GM23338 (cell line): ENCODE results near the gene TRIP4. TPM values are rescaled to one million over a fixed set of nuclear protein-coding genes. Genes with fewer than 3 reads are reported as not detected.

Experiments
- ATAC-seq: fragments of 200-7000 bp; cut with Tn5 transposase; 3 replicates; pipeline ENCODE4 v1.9.1; 2020
- DNase-seq: peaks from one replicate; pipeline ENCODE4 v3.0.0-alpha.2; 2015; ENCODE audit warnings: low spot score
- H2AFZ ChIP-seq: fragments of 200-600 bp; sonication (generic); 2 replicates; pipeline ENCODE4 v1.8.0; 2016; ENCODE audit warnings: antibody characterized with exemption, mild to moderate bottlenecking, moderate library complexity
- H3F3A ChIP-seq: fragments of 200-600 bp; sonication (generic); replicated peaks from 2 replicates; pipeline ENCODE4 v1.8.0; 2017; ENCODE audit warnings: antibody characterized with exemption, mixed run types, low read depth
- H3K27ac ChIP-seq: fragments of 200-600 bp; sonication (generic); 2 replicates; pipeline ENCODE4 v1.6.1; 2016; ENCODE audit warnings: low read depth
- H3K27me3 ChIP-seq: fragments of 200-600 bp; sonication (generic); 2 replicates; pipeline ENCODE4 v1.8.0; 2016; ENCODE audit warnings: mild to moderate bottlenecking, mixed run types, moderate library complexity; ENCODE audit not compliant: insufficient read depth
- H3K36me3 ChIP-seq: fragments of 200-600 bp; sonication (generic); 2 replicates; pipeline ENCODE4 v1.8.0; 2016; ENCODE audit warnings: mild to moderate bottlenecking; ENCODE audit not compliant: insufficient read depth
- H3K4me1 ChIP-seq: fragments of 200-600 bp; sonication (generic); 2 replicates; pipeline ENCODE4 v1.8.0; 2016; ENCODE audit warnings: mild to moderate bottlenecking, moderate library complexity; ENCODE audit not compliant: insufficient read depth
- H3K4me2 ChIP-seq: fragments of 200-600 bp; sonication (generic); 2 replicates; pipeline ENCODE4 v1.7.1; 2017; ENCODE audit warnings: mixed run types
- H3K4me3 ChIP-seq: fragments of 200-600 bp; sonication (generic); 2 replicates; pipeline ENCODE4 v1.6.1; 2016; ENCODE audit warnings: mixed run types
- H3K79me2 ChIP-seq: fragments of 200-600 bp; sonication (generic); replicated peaks from 2 replicates; pipeline ENCODE4 v1.8.0; 2017; ENCODE audit warnings: mild to moderate bottlenecking; ENCODE audit not compliant: insufficient read depth
- H3K9me2 ChIP-seq: fragments of 200-600 bp; sonication (generic); 2 replicates; pipeline ENCODE4 v1.8.0; 2017; ENCODE audit not compliant: insufficient read depth
- H4K20me1 ChIP-seq: fragments of 200-600 bp; sonication (generic); replicated peaks from 2 replicates; pipeline ENCODE4 v1.8.0; 2017; ENCODE audit warnings: mild to moderate bottlenecking; ENCODE audit not compliant: insufficient read depth
- H3K27ac Mint-ChIP-seq: 2 replicates; pipeline ENCODE4 v1.8.0; 2020; ENCODE audit warnings: inconsistent platforms, mild to moderate bottlenecking, moderate library complexity, mixed read lengths
- H3K27me3 Mint-ChIP-seq: 3 replicates; pipeline ENCODE4 v1.8.0; 2022; ENCODE audit warnings: low read depth, mild to moderate bottlenecking, moderate library complexity, mixed read lengths, inconsistent platforms; ENCODE audit not compliant: insufficient read depth, poor library complexity
- H3K36me3 Mint-ChIP-seq: 3 replicates; pipeline ENCODE4 v1.8.0; 2021; ENCODE audit warnings: low read depth, mild to moderate bottlenecking, inconsistent platforms, moderate library complexity, mixed read lengths
- H3K4me1 Mint-ChIP-seq: 3 replicates; pipeline ENCODE4 v1.8.0; 2020; ENCODE audit warnings: mild to moderate bottlenecking, inconsistent platforms, mixed read lengths
- H3K4me3 Mint-ChIP-seq: 3 replicates; pipeline ENCODE4 v1.8.0; 2021; ENCODE audit warnings: moderate library complexity, mild to moderate bottlenecking, inconsistent platforms, mixed read lengths
- H3K9me3 Mint-ChIP-seq: 3 replicates; pipeline ENCODE4 v1.8.0; 2020; ENCODE audit warnings: moderate library complexity, mild to moderate bottlenecking, inconsistent platforms, mixed read lengths
- CREB1 ChIP-seq: fragments of 250-450 bp; sonication (Bioruptor Pico); IDR thresholded peaks from 2 replicates; pipeline ENCODE4 v1.5.0; 2020; ENCODE audit warnings: low read depth, mild to moderate bottlenecking, moderate library complexity
- EZH2 ChIP-seq: fragments of 200-600 bp; sonication (generic); IDR thresholded peaks from one replicate; pipeline ENCODE4 v1.8.0; 2017; ENCODE audit warnings: antibody characterized with exemption, mild to moderate bottlenecking, low read depth; ENCODE audit not compliant: unreplicated experiment
- EZH2phosphoT487 ChIP-seq: fragments of 200-600 bp; sonication (generic); IDR thresholded peaks from one replicate; pipeline ENCODE4 v1.8.1; 2018; ENCODE audit warnings: antibody characterized with exemption; ENCODE audit not compliant: unreplicated experiment
- JUNB ChIP-seq: IDR thresholded peaks from one replicate; pipeline ENCODE4 v1.6.1; 2016; ENCODE audit warnings: antibody characterized with exemption; ENCODE audit not compliant: unreplicated experiment
- POLR2AphosphoS5 ChIP-seq: IDR thresholded peaks from 2 replicates; pipeline ENCODE4 v1.6.1; 2016; ENCODE audit warnings: antibody characterized with exemption, low read depth
- STAT1 ChIP-seq: IDR thresholded peaks from one replicate; pipeline ENCODE4 v1.6.1; 2016; ENCODE audit warnings: antibody characterized with exemption; ENCODE audit not compliant: unreplicated experiment
- ZNF114 ChIP-seq: fragments of 250-450 bp; sonication (Bioruptor Pico); IDR thresholded peaks from 2 replicates; pipeline ENCODE4 v1.5.0; 2020; ENCODE audit warnings: mild to moderate bottlenecking, moderate library complexity
- ZNF331 ChIP-seq: fragments of 250-450 bp; sonication (Bioruptor Pico); IDR thresholded peaks from 2 replicates; pipeline ENCODE4 v1.5.0; 2020; ENCODE audit warnings: low read depth, mild to moderate bottlenecking, moderate library complexity
- polyA plus RNA-seq: library from polyadenylated mRNA; unstranded; fragments of >200 nt; fragmentation: Nextera tagmentation; extraction: Ambion mirVana; gene quantifications from 2 replicates; pipeline ENCODE4 v1.2.1, GENCODE V29; 2016
- total RNA-seq: library from RNA; depleted of rRNA; stranded (reverse); fragments of >200 nt; shearing (Covaris generic); gene quantifications from 2 replicates; pipeline ENCODE4 v1.2.3, GENCODE V29; 2014
- TF ChIP-seq, protein P1 (sequence below): IDR thresholded peaks from one replicate; pipeline ENCODE4 v1.6.1; 2018; ENCODE audit warnings: antibody characterized with exemption; ENCODE audit not compliant: unreplicated experiment
- TF ChIP-seq, protein P2 (sequence below): IDR thresholded peaks from 2 replicates; pipeline ENCODE4 v1.6.1; 2016; ENCODE audit warnings: antibody characterized with exemption
- TF ChIP-seq, protein P3 (sequence below): fragments of 250-450 bp; sonication (Bioruptor Pico); IDR thresholded peaks from 2 replicates; pipeline ENCODE4 v1.5.0; 2020; ENCODE audit warnings: mild to moderate bottlenecking, moderate library complexity
- TF ChIP-seq, protein P4 (sequence below), 2 experiments: fragments of 200-600 bp in 1 of 2; sonication (generic) in 1 of 2; conservative IDR thresholded peaks; 2 replicates each; pipeline versions ENCODE4 v1.5.1 to v1.6.1; 2016 to 2017; ENCODE audit warnings: antibody characterized with exemption in 2 of 2, low read depth in 2 of 2, mild to moderate bottlenecking in 2 of 2, moderate library complexity in 1 of 2

Gene TRIP4
- total and polyA plus RNA-seq, 2 experiments from 2014 or later, result 10.3 to 16.0 TPM

DNA sequence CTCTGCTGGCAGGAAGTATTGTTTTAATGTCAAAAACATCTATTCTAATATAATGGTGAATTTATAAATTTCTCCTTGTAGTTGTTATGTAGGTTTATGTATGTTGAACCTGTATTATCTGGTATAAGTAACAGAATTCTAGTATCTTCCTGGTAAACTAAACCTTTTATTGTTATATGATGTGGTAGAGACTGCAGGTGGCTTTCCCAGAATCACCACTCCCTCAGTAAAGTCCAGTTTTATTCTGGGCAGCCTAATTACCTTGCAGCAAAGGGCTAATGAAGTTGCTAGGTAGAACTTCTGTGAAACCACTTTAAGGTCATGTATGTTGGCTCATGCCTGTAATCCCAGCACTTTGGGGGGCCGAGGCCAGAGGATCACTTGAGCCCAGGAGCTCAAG lies 47.3 kb upstream of the TRIP4 start:
- no peaks in the 10 kb centered on the region for H4K20me1 ChIP-seq
- no peak overlapping the region for H3K27ac Mint-ChIP-seq
- no peaks in the 10 kb centered on the region for H3K9me2 ChIP-seq
- no peak for ATAC-seq
- peaks cover 14% of the 10 kb centered on the region for H3K4me1 Mint-ChIP-seq
- no peak for DNase-seq
- peaks cover 12% of the 10 kb centered on the region for H3K4me1 ChIP-seq
- no peak overlapping the region for H3K4me3 ChIP-seq
- H3K36me3 Mint-ChIP-seq, result 0 out of 3 replicates have a peak, but pooled peaks cover 2% of the 10 kb centered on the region
- no peaks in the 10 kb centered on the region for H3K36me3 ChIP-seq
- H3K27ac ChIP-seq, result no peak overlapping the region
- peaks cover 27% of the 10 kb centered on the region for H3K79me2 ChIP-seq
- no peak overlapping the region for H3K4me2 ChIP-seq
- H3K9me3 Mint-ChIP-seq, result no peaks in the 10 kb centered on the region
- no peak for TF ChIP-seq POLR2AphosphoS5
- TF ChIP-seq EZH2, result no peak
- TF ChIP-seq CREB1 (CRISPR knock-in tag), result no peak
- no peak for TF ChIP-seq JUNB
- TF ChIP-seq, protein P1, sequence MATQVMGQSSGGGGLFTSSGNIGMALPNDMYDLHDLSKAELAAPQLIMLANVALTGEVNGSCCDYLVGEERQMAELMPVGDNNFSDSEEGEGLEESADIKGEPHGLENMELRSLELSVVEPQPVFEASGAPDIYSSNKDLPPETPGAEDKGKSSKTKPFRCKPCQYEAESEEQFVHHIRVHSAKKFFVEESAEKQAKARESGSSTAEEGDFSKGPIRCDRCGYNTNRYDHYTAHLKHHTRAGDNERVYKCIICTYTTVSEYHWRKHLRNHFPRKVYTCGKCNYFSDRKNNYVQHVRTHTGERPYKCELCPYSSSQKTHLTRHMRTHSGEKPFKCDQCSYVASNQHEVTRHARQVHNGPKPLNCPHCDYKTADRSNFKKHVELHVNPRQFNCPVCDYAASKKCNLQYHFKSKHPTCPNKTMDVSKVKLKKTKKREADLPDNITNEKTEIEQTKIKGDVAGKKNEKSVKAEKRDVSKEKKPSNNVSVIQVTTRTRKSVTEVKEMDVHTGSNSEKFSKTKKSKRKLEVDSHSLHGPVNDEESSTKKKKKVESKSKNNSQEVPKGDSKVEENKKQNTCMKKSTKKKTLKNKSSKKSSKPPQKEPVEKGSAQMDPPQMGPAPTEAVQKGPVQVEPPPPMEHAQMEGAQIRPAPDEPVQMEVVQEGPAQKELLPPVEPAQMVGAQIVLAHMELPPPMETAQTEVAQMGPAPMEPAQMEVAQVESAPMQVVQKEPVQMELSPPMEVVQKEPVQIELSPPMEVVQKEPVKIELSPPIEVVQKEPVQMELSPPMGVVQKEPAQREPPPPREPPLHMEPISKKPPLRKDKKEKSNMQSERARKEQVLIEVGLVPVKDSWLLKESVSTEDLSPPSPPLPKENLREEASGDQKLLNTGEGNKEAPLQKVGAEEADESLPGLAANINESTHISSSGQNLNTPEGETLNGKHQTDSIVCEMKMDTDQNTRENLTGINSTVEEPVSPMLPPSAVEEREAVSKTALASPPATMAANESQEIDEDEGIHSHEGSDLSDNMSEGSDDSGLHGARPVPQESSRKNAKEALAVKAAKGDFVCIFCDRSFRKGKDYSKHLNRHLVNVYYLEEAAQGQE, result no peak
- no peak for TF ChIP-seq ZNF331
- TF ChIP-seq, protein P2, sequence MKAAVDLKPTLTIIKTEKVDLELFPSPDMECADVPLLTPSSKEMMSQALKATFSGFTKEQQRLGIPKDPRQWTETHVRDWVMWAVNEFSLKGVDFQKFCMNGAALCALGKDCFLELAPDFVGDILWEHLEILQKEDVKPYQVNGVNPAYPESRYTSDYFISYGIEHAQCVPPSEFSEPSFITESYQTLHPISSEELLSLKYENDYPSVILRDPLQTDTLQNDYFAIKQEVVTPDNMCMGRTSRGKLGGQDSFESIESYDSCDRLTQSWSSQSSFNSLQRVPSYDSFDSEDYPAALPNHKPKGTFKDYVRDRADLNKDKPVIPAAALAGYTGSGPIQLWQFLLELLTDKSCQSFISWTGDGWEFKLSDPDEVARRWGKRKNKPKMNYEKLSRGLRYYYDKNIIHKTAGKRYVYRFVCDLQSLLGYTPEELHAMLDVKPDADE, result no peak
- no peak for TF ChIP-seq STAT1
- TF ChIP-seq, protein P3, sequence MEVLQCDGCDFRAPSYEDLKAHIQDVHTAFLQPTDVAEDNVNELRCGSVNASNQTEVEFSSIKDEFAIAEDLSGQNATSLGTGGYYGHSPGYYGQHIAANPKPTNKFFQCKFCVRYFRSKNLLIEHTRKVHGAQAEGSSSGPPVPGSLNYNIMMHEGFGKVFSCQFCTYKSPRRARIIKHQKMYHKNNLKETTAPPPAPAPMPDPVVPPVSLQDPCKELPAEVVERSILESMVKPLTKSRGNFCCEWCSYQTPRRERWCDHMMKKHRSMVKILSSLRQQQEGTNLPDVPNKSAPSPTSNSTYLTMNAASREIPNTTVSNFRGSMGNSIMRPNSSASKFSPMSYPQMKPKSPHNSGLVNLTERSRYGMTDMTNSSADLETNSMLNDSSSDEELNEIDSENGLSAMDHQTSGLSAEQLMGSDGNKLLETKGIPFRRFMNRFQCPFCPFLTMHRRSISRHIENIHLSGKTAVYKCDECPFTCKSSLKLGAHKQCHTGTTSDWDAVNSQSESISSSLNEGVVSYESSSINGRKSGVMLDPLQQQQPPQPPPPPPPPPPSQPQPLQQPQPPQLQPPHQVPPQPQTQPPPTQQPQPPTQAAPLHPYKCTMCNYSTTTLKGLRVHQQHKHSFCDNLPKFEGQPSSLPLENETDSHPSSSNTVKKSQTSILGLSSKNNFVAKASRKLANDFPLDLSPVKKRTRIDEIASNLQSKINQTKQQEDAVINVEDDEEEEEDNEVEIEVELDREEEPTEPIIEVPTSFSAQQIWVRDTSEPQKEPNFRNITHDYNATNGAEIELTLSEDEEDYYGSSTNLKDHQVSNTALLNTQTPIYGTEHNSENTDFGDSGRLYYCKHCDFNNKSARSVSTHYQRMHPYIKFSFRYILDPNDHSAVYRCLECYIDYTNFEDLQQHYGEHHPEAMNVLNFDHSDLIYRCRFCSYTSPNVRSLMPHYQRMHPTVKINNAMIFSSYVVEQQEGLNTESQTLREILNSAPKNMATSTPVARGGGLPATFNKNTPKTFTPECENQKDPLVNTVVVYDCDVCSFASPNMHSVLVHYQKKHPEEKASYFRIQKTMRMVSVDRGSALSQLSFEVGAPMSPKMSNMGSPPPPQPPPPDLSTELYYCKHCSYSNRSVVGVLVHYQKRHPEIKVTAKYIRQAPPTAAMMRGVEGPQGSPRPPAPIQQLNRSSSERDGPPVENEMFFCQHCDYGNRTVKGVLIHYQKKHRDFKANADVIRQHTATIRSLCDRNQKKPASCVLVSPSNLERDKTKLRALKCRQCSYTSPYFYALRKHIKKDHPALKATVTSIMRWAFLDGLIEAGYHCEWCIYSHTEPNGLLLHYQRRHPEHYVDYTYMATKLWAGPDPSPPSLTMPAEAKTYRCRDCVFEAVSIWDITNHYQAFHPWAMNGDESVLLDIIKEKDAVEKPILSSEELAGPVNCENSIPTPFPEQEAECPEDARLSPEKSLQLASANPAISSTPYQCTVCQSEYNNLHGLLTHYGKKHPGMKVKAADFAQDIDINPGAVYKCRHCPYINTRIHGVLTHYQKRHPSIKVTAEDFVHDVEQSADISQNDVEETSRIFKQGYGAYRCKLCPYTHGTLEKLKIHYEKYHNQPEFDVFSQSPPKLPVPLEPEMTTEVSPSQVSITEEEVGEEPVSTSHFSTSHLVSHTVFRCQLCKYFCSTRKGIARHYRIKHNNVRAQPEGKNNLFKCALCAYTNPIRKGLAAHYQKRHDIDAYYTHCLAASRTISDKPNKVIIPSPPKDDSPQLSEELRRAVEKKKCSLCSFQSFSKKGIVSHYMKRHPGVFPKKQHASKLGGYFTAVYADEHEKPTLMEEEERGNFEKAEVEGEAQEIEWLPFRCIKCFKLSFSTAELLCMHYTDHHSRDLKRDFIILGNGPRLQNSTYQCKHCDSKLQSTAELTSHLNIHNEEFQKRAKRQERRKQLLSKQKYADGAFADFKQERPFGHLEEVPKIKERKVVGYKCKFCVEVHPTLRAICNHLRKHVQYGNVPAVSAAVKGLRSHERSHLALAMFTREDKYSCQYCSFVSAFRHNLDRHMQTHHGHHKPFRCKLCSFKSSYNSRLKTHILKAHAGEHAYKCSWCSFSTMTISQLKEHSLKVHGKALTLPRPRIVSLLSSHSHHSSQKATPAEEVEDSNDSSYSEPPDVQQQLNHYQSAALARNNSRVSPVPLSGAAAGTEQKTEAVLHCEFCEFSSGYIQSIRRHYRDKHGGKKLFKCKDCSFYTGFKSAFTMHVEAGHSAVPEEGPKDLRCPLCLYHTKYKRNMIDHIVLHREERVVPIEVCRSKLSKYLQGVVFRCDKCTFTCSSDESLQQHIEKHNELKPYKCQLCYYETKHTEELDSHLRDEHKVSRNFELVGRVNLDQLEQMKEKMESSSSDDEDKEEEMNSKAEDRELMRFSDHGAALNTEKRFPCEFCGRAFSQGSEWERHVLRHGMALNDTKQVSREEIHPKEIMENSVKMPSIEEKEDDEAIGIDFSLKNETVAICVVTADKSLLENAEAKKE (CRISPR knock-in tag), result no peak
- TF ChIP-seq, protein P4, sequence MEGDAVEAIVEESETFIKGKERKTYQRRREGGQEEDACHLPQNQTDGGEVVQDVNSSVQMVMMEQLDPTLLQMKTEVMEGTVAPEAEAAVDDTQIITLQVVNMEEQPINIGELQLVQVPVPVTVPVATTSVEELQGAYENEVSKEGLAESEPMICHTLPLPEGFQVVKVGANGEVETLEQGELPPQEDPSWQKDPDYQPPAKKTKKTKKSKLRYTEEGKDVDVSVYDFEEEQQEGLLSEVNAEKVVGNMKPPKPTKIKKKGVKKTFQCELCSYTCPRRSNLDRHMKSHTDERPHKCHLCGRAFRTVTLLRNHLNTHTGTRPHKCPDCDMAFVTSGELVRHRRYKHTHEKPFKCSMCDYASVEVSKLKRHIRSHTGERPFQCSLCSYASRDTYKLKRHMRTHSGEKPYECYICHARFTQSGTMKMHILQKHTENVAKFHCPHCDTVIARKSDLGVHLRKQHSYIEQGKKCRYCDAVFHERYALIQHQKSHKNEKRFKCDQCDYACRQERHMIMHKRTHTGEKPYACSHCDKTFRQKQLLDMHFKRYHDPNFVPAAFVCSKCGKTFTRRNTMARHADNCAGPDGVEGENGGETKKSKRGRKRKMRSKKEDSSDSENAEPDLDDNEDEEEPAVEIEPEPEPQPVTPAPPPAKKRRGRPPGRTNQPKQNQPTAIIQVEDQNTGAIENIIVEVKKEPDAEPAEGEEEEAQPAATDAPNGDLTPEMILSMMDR (conservative IDR thresholded peaks at IDR 0.05; ENCODE audit: low read depth in 2 of 2), result no peak
- no peak for TF ChIP-seq ZNF114 (CRISPR knock-in tag)
- no peak for TF ChIP-seq EZH2phosphoT487
- no peaks in the 10 kb centered on the region for H3F3A ChIP-seq
- no peaks in the 10 kb centered on the region for H3K27me3 Mint-ChIP-seq
- H2AFZ ChIP-seq, result no peak overlapping the region
- no peak overlapping the region for H3K4me3 Mint-ChIP-seq
- H3K27me3 ChIP-seq, result no peaks in the 10 kb centered on the region
